Gastroesophageal sphincter (tissue), 3 donors: ENCODE data around the gene TMIGD2.

Experiments
- CTCF ChIP-seq, 4 experiments: fragments of 200-600 bp in 2 of 4; fragments of 450-650 bp in 2 of 4; sonication (generic) in 1 of 4; IDR thresholded peaks; one replicate each; pipeline ENCODE4 v1.5.1; 2017 to 2019; ENCODE audit warnings: antibody characterized with exemption in 4 of 4, mild to moderate bottlenecking in 2 of 4, moderate library complexity in 2 of 4
- POLR2A ChIP-seq, 2 donors: fragments of 450-650 bp; IDR thresholded peaks; one replicate each; pipeline ENCODE4 v1.6.1; 2017; ENCODE audit warnings: antibody characterized with exemption in 2 of 2, mild to moderate bottlenecking in 2 of 2, moderate library complexity in 1 of 2

GRCh38 chr19:4347521-4347920, 45.3 kb upstream of the TMIGD2 start:
- TF ChIP-seq POLR2A (IDR thresholded peaks at IDR 0.05): no peak
- no peak for TF ChIP-seq CTCF (IDR thresholded peaks at IDR 0.05)
